ENCODE data around the gene ZYG11A. TPM values are rescaled to one million over a fixed set of nuclear protein-coding genes. Genes with fewer than 3 reads are reported as not detected.

ZYG11A gene
- total and polyA plus RNA-seq, 2 of the 13 experiments (the other 11 are each of a cell fraction or from before 2014, with no cell fraction given) = not detected

DNA sequence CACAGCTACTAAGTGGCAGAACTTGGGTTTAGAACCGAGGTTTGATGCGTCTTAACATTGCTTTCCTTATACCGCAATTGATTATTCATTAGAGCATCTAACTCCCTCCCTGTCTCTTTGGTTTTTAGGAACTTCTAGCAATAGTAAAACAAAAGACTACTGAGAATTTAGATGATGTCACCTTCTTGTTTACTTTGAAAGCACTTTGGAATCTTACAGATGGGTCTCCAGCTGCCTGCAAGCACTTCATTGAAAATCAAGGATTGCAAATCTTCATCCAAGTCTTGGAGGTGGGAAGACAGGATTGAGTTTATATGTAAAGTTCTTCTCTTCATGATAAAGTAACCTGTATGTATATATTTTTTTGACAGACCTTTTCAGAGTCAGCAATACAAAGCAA, 35.0 kb downstream of the ZYG11A start:
- no peaks in the 10 kb centered on the region for H4K20me1 ChIP-seq (ENCODE audit: insufficient read depth, low read length)
- WGBS (ENCODE audit: low lambda C conversion rate) = 73% methylated on average over 3 of the region's 3 CpGs
- FAIRE-seq (no peak), DNase-seq (ENCODE audit: low spot score) (no peak), ATAC-seq (no peak)
- H3K27ac ChIP-seq (ENCODE audit: extremely low read length, insufficient read depth, low read length) = no peak overlapping the region
- H3K9ac ChIP-seq (ENCODE audit: insufficient read depth, low read depth, low read length) = no peak overlapping the region
- in situ Hi-C loops (cut with HindIII; ENCODE audit: extremely low pct_ligation_motif_present, low pct_unique_long_range_greater_than_20kb) (no loop called here), intact Hi-C loops (cut with micrococcal nuclease; ENCODE audit: unreplicated experiment) (no loop called here)
- H3K4me3 ChIP-seq (replicated peaks in 1 of 3; ENCODE audit: insufficient read depth in 1 of 3, low read depth in 2 of 3, low read length in 3 of 3) = no peak overlapping the region
- ChIA-PET POLR2A (no interaction called here), CTCF (ENCODE audit: low intra/inter-chr PET ratio, low total read pairs) (no interaction called here)
- H3K4me1 ChIP-seq (ENCODE audit: insufficient read depth, low read length) = 0 out of 2 replicates have a peak, but pooled peaks cover 5% of the 10 kb centered on the region
- no peaks in the 10 kb centered on the region for H3K36me3 ChIP-seq (replicated peaks in 1 of 2; ENCODE audit: control insufficient read depth in 1 of 2, insufficient read depth in 2 of 2, low read length in 2 of 2)
- H3K27me3 ChIP-seq (ENCODE audit: control insufficient read depth in 1 of 2, insufficient read depth in 2 of 2, low read length in 2 of 2) = no peaks in the 10 kb centered on the region
- no peaks in the 10 kb centered on the region for H3K9me3 ChIP-seq (ENCODE audit: low read length)
- TF ChIP-seq MYPOP (CRISPR knock-in tag; IDR thresholded peaks at IDR 0.05) = no peak
- no peak for TF ChIP-seq SKI (IDR thresholded peaks at IDR 0.05; ENCODE audit: partially characterized antibody)
- no peak for TF ChIP-seq TFDP2 (CRISPR knock-in tag; IDR thresholded peaks at IDR 0.05)
- TF ChIP-seq ZNF563 (CRISPR knock-in tag; IDR thresholded peaks at IDR 0.05) = no peak
- TF ChIP-seq ARHGAP35 (CRISPR knock-in tag; IDR thresholded peaks at IDR 0.05; ENCODE audit: borderline replicate concordance) = no peak
- TF ChIP-seq ZNF326 (CRISPR knock-in tag; IDR thresholded peaks at IDR 0.05; ENCODE audit: borderline replicate concordance) = no peak
- TF ChIP-seq THYN1 (CRISPR knock-in tag; IDR thresholded peaks at IDR 0.05; ENCODE audit: borderline replicate concordance, low read depth) = no peak
- TF ChIP-seq ATF7 (IDR thresholded peaks at IDR 0.05) = peak; percentile 45
- TF ChIP-seq ATF7 (CRISPR knock-in tag; IDR thresholded peaks at IDR 0.05) = no peak
- TF ChIP-seq CREM (IDR thresholded peaks at IDR 0.05) = no peak
- no peak for TF ChIP-seq CREM (CRISPR knock-in tag; IDR thresholded peaks at IDR 0.05)
- no peak for TF ChIP-seq HDAC1 (CRISPR knock-in tag; IDR thresholded peaks at IDR 0.05)
- no peak for TF ChIP-seq ZNF12 (CRISPR knock-in tag; IDR thresholded peaks at IDR 0.05)
- TF ChIP-seq FOXA3 (CRISPR knock-in tag; IDR thresholded peaks at IDR 0.05) = peak; percentile 31; the same call in 1 of the 2 replicates
- no peak overlapping the region for H2AFZ ChIP-seq (ENCODE audit: low read length)
- BruUV-seq (replicated peaks) = no TSS peak
- no peaks in the 10 kb centered on the region for H3K79me2 ChIP-seq (ENCODE audit: insufficient read depth, low read length)
- H3K4me2 ChIP-seq (ENCODE audit: low read depth, low read length) = no peak overlapping the region

Measured in HepG2 (cell line).